Measurements from ENCODE around the gene LIPJ. TPM values are rescaled to one million over a fixed set of nuclear protein-coding genes. Genes with fewer than 3 reads are reported as not detected.

Gene LIPJ
- total RNA-seq, 2 donors from 2014 or later, result 0.27 TPM; not detected in 1

DNA sequence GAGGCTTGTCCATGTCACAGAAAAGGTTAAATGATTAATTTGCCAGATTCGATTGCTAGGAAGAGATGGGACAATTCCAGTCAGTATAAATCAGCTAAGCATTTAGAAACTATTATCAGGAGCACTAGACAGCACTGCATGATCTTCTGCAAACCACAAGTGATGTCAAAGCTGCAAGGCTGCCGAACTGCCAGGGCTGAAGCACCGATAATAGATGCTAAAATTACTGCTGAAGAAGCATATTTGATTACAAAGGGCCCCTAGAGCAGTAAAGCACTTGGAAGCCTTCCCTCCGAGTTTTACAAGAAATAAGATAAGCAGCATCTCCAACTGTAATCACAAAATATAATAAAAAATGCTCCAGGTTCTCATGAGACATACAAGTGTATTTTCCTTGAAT lies 44.0 kb upstream of the LIPJ start:
- TF ChIP-seq, protein P1, sequence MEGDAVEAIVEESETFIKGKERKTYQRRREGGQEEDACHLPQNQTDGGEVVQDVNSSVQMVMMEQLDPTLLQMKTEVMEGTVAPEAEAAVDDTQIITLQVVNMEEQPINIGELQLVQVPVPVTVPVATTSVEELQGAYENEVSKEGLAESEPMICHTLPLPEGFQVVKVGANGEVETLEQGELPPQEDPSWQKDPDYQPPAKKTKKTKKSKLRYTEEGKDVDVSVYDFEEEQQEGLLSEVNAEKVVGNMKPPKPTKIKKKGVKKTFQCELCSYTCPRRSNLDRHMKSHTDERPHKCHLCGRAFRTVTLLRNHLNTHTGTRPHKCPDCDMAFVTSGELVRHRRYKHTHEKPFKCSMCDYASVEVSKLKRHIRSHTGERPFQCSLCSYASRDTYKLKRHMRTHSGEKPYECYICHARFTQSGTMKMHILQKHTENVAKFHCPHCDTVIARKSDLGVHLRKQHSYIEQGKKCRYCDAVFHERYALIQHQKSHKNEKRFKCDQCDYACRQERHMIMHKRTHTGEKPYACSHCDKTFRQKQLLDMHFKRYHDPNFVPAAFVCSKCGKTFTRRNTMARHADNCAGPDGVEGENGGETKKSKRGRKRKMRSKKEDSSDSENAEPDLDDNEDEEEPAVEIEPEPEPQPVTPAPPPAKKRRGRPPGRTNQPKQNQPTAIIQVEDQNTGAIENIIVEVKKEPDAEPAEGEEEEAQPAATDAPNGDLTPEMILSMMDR (IDR thresholded peaks at IDR 0.05), result no peak
- no peak overlapping the region for H3K27ac ChIP-seq
- H3K9me3 ChIP-seq, result no peaks in the 10 kb centered on the region
- ATAC-seq (ENCODE audit: insufficient number of reproducible peaks, low FRiP score, low read depth) (no peak), DNase-seq (ENCODE audit: low spot score) (no peak)
- no peaks in the 10 kb centered on the region for H3K27me3 ChIP-seq (replicated peaks; ENCODE audit: insufficient read depth)
- H3K4me3 ChIP-seq, result no peak overlapping the region
- no peaks in the 10 kb centered on the region for H3K36me3 ChIP-seq
- peaks cover 3 to 24% of the 10 kb centered on the region in 2 donors for H3K4me1 ChIP-seq (ENCODE audit: control insufficient read depth in 1 of 2, low read depth in 2 of 2)

DNA sequence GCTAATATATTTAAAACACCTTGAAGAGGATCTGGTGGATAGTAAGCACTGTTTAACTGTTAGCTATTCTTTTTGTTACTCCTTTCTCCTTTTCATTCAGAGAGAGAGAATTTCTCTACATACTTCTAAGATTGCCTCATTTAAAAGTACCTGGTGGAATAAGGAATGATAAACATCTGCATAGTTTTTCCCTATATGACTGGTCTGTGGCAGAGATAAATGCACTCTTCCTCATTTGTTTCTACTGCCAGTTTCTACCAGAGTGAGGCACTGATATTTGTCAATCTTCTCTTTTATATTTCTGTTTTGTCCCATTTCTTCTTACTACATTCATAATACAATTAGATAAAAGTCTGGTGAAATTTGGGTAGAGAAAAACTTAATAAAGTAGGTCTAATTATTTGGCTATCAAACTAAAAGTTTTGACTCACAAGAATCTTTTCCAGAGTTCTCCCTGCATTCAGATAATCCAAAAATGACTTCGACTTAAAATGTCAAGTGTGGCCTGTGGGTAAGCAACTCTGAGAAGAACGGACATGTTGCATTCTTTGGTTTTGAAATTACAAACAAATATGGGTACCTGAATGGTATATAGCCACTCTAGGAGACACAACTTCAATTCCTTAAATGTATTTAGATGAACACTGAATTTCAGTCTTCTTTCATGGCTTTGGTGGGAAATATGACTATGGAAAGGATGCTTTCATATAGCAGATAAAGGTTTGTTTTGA lies 42.3 kb upstream of the LIPJ start:
- Histone ChIP-seq H3K9me3 (no peaks in the 10 kb centered on the region), H3K27ac (no peak overlapping the region), H3K4me1 (ENCODE audit: control insufficient read depth in 1 of 2, low read depth in 2 of 2) (peaks cover 3 to 24% of the 10 kb centered on the region in 2 donors), H3K36me3 (no peaks in the 10 kb centered on the region), H3K27me3 (replicated peaks; ENCODE audit: insufficient read depth) (no peaks in the 10 kb centered on the region), H3K4me3 (no peak overlapping the region)
- DNase-seq (ENCODE audit: low spot score) (no peak), ATAC-seq (ENCODE audit: insufficient number of reproducible peaks, low FRiP score, low read depth) (no peak)
- TF ChIP-seq, protein P1 (IDR thresholded peaks at IDR 0.05), result no peak

DNA sequence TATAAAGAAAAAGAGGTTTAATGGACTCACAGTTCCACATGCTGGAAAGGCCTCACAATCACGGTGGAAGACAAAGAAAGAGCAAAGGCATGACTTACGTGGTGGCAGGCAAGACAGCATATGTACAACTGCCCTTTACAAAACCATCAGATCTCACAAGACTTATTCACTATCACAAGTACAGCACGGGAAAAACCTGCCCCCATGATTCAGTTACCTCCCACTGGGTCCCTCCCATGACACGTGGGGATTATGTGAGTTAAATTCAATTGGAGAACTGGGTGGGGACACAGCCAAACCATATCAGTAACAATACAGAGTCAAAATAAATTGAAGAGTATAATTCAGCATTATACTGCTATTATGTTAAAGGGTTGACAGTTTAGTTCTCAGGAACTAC lies 41.2 kb upstream of the LIPJ start:
- Histone ChIP-seq H3K4me3 (no peak overlapping the region), H3K4me1 (ENCODE audit: control insufficient read depth in 1 of 2, low read depth in 2 of 2) (peaks cover 3 to 20% of the 10 kb centered on the region in 2 donors), H3K27ac (no peak overlapping the region), H3K36me3 (no peaks in the 10 kb centered on the region), H3K9me3 (no peaks in the 10 kb centered on the region), H3K27me3 (replicated peaks; ENCODE audit: insufficient read depth) (no peaks in the 10 kb centered on the region)
- ATAC-seq (ENCODE audit: insufficient number of reproducible peaks, low FRiP score, low read depth), result no peak
- DNase-seq (ENCODE audit: low spot score), result no peak
- TF ChIP-seq, protein P1 (IDR thresholded peaks at IDR 0.05), result no peak

DNA sequence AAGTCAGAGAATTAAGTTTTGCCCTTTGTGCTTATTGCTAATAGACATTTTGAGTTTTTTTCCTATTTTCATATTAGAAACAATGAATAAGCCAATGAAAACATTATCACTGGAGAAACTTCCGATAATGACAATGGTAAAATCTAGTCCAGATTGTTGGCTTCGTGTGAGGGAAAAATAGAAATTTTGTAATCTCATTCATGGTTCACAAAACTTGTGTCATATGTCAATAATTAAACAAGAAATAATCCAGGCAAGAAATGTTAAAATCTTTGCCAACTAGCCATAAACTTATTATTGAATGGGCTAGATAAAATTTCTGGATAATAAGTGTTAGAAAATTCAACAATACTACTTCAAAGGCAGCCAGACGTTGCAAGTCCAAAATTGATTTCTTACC lies 40.1 kb upstream of the LIPJ start:
- H3K4me1 ChIP-seq (ENCODE audit: control insufficient read depth in 1 of 2, low read depth in 2 of 2), result peaks cover 2 to 9% of the 10 kb centered on the region in 2 donors
- no peaks in the 10 kb centered on the region for H3K36me3 ChIP-seq
- H3K4me3 ChIP-seq, result no peak overlapping the region
- DNase-seq (ENCODE audit: low spot score) (no peak), ATAC-seq (ENCODE audit: insufficient number of reproducible peaks, low FRiP score, low read depth) (no peak)
- H3K9me3 ChIP-seq, result no peaks in the 10 kb centered on the region
- TF ChIP-seq, protein P1 (IDR thresholded peaks at IDR 0.05), result no peak
- H3K27ac ChIP-seq, result no peak overlapping the region
- H3K27me3 ChIP-seq (replicated peaks; ENCODE audit: insufficient read depth), result no peaks in the 10 kb centered on the region

DNA sequence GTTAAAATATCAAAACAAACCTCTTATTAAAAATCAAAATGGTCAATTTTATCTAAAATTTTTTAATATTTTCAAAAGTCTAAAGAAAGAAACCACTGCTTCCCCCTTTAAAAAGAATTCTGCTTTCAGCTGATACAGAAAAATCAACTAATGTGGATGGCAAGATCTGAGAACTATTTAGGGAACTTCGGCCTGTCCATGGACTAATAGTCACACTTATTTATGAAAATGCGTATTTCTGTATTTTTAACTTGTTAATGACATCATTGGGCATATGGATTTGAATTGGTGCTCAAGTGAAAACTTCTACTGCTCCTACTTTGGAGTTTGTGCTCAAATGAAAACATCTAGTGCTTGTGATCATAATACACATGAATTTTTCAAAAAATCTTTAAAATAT lies 35.3 kb upstream of the LIPJ start:
- no peak overlapping the region for H3K27ac ChIP-seq
- no peaks in the 10 kb centered on the region for H3K27me3 ChIP-seq (replicated peaks; ENCODE audit: insufficient read depth)
- no peaks in the 10 kb centered on the region for H3K9me3 ChIP-seq
- H3K4me3 ChIP-seq, result no peak overlapping the region
- DNase-seq (ENCODE audit: low spot score), result no peak
- TF ChIP-seq, protein P1 (IDR thresholded peaks at IDR 0.05), result no peak
- H3K4me1 ChIP-seq (ENCODE audit: control insufficient read depth in 1 of 2, low read depth in 2 of 2), result no peaks in the 10 kb centered on the region
- no peaks in the 10 kb centered on the region for H3K36me3 ChIP-seq
- no peak for ATAC-seq (ENCODE audit: insufficient number of reproducible peaks, low FRiP score, low read depth)
